ENCODE data around the gene DLG1. TPM values are rescaled to one million over a fixed set of nuclear protein-coding genes. Genes with fewer than 3 reads are reported as not detected.

Gene DLG1
- total and polyA plus RNA-seq, 7 donors = 16.1 to 57.6 (median 51.3) TPM

- Histone ChIP-seq H3K36me3 (ENCODE audit: insufficient read depth in 1 of 2, low read depth in 1 of 2) (no peaks in the 10 kb centered on the region), H3K27ac (no peak overlapping the region), H3K9me3 (no peaks in the 10 kb centered on the region), H3K4me3 (no peak overlapping the region), H3K27me3 (ENCODE audit: insufficient read depth in 3 of 3, low read length in 2 of 3) (no peaks in the 10 kb centered on the region), H3K4me1 (peaks cover 22% of the 10 kb centered on the region)
- TF ChIP-seq, protein P1, sequence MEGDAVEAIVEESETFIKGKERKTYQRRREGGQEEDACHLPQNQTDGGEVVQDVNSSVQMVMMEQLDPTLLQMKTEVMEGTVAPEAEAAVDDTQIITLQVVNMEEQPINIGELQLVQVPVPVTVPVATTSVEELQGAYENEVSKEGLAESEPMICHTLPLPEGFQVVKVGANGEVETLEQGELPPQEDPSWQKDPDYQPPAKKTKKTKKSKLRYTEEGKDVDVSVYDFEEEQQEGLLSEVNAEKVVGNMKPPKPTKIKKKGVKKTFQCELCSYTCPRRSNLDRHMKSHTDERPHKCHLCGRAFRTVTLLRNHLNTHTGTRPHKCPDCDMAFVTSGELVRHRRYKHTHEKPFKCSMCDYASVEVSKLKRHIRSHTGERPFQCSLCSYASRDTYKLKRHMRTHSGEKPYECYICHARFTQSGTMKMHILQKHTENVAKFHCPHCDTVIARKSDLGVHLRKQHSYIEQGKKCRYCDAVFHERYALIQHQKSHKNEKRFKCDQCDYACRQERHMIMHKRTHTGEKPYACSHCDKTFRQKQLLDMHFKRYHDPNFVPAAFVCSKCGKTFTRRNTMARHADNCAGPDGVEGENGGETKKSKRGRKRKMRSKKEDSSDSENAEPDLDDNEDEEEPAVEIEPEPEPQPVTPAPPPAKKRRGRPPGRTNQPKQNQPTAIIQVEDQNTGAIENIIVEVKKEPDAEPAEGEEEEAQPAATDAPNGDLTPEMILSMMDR (IDR thresholded peaks at IDR 0.05) = no peak
- DNase-seq (no peak), ATAC-seq (no peak)
- WGBS, 3 donors = 97 to 98% (median 98%) methylated on average over 3 of the region's 3 CpGs
- intact Hi-C loops (cut with DNase I) = no loop called here
Measured at GRCh38 chr3:197311591-197311990, 13.2 kb upstream of the DLG1 start.

GRCh38 chr3:197309528-197310361 is 11.3 kb upstream of the DLG1 start:
- TF ChIP-seq, protein P1 (IDR thresholded peaks at IDR 0.05) = no peak
- Histone ChIP-seq H3K36me3 (ENCODE audit: insufficient read depth in 1 of 2, low read depth in 1 of 2) (no peaks in the 10 kb centered on the region), H3K27me3 (ENCODE audit: insufficient read depth in 3 of 3, low read length in 2 of 3) (no peaks in the 10 kb centered on the region), H3K9me3 (no peaks in the 10 kb centered on the region), H3K4me3 (no peak overlapping the region), H3K27ac (no peak overlapping the region), H3K4me1 (peaks cover 22% of the 10 kb centered on the region)
- intact Hi-C loops (cut with DNase I) = no loop called here
- ATAC-seq (peak; percentile 75 to 95 (median 92)), DNase-seq (no peak)
- WGBS, 3 donors = 19 to 31% (median 28%) methylated on average over 5 of the region's 5 CpGs

DNA sequence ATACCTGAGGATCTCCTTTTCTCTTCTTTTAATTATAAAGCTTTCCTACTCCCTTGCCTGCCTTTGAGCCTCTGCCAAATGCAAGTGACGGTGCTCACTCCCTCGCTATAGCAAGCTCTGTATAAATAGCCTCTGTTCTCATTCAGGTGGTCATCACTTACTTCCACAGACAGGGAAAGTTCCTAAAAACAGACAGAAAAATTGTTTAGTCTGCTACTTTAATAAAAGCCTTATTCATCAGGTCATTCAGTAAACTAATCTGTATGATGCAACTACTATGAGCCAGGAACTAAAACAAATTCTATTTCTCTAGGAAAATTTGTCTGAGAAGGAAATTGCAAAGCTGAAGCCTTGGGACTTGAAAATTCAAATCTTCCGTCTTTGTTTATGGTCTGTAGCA is 10.2 kb upstream of the DLG1 start:
- 37 to 58% (median 41%) methylated on average over 3 of the region's 3 CpGs for WGBS, 3 donors
- Histone ChIP-seq H3K36me3 (ENCODE audit: insufficient read depth in 1 of 2, low read depth in 1 of 2) (no peaks in the 10 kb centered on the region), H3K27me3 (ENCODE audit: insufficient read depth in 3 of 3, low read length in 2 of 3) (no peaks in the 10 kb centered on the region), H3K27ac (peak overlapping the region; percentile 27), H3K4me3 (no peak overlapping the region), H3K9me3 (no peaks in the 10 kb centered on the region), H3K4me1 (peaks cover 22% of the 10 kb centered on the region)
- TF ChIP-seq, protein P1 (IDR thresholded peaks at IDR 0.05) = no peak
- intact Hi-C loops (cut with DNase I) = no loop called here
- ATAC-seq (peak in 3 of 4 donors; percentile 53 to 68 (median 54)), DNase-seq (no peak)

GRCh38 chr3:197306374-197307086 is 8.1 kb upstream of the DLG1 start:
- ATAC-seq (no peak), DNase-seq (no peak)
- TF ChIP-seq, protein P1 (IDR thresholded peaks at IDR 0.05) = no peak
- Histone ChIP-seq H3K9me3 (no peaks in the 10 kb centered on the region), H3K27me3 (ENCODE audit: insufficient read depth in 3 of 3, low read length in 2 of 3) (no peaks in the 10 kb centered on the region), H3K36me3 (ENCODE audit: insufficient read depth in 1 of 2, low read depth in 1 of 2) (no peaks in the 10 kb centered on the region), H3K4me1 (peaks cover 22% of the 10 kb centered on the region), H3K27ac (no peak overlapping the region), H3K4me3 (no peak overlapping the region)
- intact Hi-C loops (cut with DNase I) = no loop called here
- WGBS, 3 donors = 89 to 95% (median 92%) methylated on average over 7 of the region's 7 CpGs

Data from psoas muscle (tissue), 8 donors.